EL (cell line): Measurements from ENCODE around the gene FAM120AOS.

Source experiments
- DNase-seq: peaks from one replicate; pipeline ENCODE4 v3.0.0-alpha.2; 2016

Gene FAM120AOS

GRCh38 chr9:93436655-93437407, 16.6 kb downstream of the FAM120AOS start:
- DNase-seq = no peak

- DNase-seq = no peak
Measured at GRCh38 chr9:93436218-93436617, 17.2 kb downstream of the FAM120AOS start.

GRCh38 chr9:93435386-93435785, 18.0 kb downstream of the FAM120AOS start:
- DNase-seq = no peak

GRCh38 chr9:93434056-93434455, 19.3 kb downstream of the FAM120AOS start:
- DNase-seq = no peak

GRCh38 chr9:93432964-93433363, 20.4 kb downstream of the FAM120AOS start:
- no peak for DNase-seq

- no peak for DNase-seq
Measured at GRCh38 chr9:93431539-93432105, 21.8 kb downstream of the FAM120AOS start.

- no peak for DNase-seq
Measured at GRCh38 chr9:93427655-93428379, 25.6 kb downstream of the FAM120AOS start.

GRCh38 chr9:93422977-93423616, 30.3 kb downstream of the FAM120AOS start:
- DNase-seq = no peak

- no peak for DNase-seq
Measured at GRCh38 chr9:93419023-93419422, 34.4 kb downstream of the FAM120AOS start.

- DNase-seq = no peak
Measured at GRCh38 chr9:93417538-93417937, 35.8 kb downstream of the FAM120AOS start.

GRCh38 chr9:93416530-93417235, 36.7 kb downstream of the FAM120AOS start:
- DNase-seq = no peak

- DNase-seq = no peak
Measured at GRCh38 chr9:93415176-93415690, 38.1 kb downstream of the FAM120AOS start.

GRCh38 chr9:93413530-93413929, 39.9 kb downstream of the FAM120AOS start:
- DNase-seq = no peak

- no peak for DNase-seq
Measured at GRCh38 chr9:93406371-93406770, 47.0 kb downstream of the FAM120AOS start.

- DNase-seq = no peak
Measured at GRCh38 chr9:93398471-93398870, 54.9 kb downstream of the FAM120AOS start.

GRCh38 chr9:93397661-93398373, 55.6 kb downstream of the FAM120AOS start:
- DNase-seq = peak; percentile 19
